Heart left ventricle (tissue), 13 donors: ENCODE results near the gene GRPEL2.

Source experiments
- POLR2A ChIP-seq, 2 donors: fragments of 450-650 bp; IDR thresholded peaks; one replicate each; pipeline ENCODE4 v1.6.1; 2017; ENCODE audit warnings: antibody characterized with exemption in 2 of 2, mild to moderate bottlenecking in 2 of 2, moderate library complexity in 2 of 2
- TF ChIP-seq, protein P1 (sequence below), 12 donors: fragments of 200-600 bp; sonication (generic) in 4 of 12; IDR thresholded peaks; one replicate each; pipeline versions ENCODE4 v1.5.0 to v1.8.0; 2018 to 2022; ENCODE audit warnings: antibody characterized with exemption in 12 of 12, mild to moderate bottlenecking in 5 of 12
- donor health status: ischemic (EF 13 %, LVEDD 7.1; RV severe dilation, severe dysfunction).
- donor health status: DM: no; HTN: yes; CAD: no.
- donor health status: DM: no; HTN: no; CAD: no.
- donor health status: ischemic (EF 25% LVEDD 6.9; RV normal size, moderate dysfunction).
- donor health status: ischemic (EF 25% LVEDD 5.7; RV mildly dilated, moderate dysfunction).
- donor health status: ischemic (EF 35%, LVEDD 5.7; RV mildly dilated, moderate dysfunction).
- donor health status: nonischemic (EF 11% LVEDD 7.7; RV severe dilation, severe dysfunction).
- donor health status: DM: yes; HTN: yes; CAD: no.
- donor health status: PGD.
- donor health status: ischemic (EF 29% LVEDD 5.4; RV normal size, mild dysfunction).
- donor health status: nonischemic (EF 23%, LVEDD 6.1; RV moderate dilation, normal function).

DNA sequence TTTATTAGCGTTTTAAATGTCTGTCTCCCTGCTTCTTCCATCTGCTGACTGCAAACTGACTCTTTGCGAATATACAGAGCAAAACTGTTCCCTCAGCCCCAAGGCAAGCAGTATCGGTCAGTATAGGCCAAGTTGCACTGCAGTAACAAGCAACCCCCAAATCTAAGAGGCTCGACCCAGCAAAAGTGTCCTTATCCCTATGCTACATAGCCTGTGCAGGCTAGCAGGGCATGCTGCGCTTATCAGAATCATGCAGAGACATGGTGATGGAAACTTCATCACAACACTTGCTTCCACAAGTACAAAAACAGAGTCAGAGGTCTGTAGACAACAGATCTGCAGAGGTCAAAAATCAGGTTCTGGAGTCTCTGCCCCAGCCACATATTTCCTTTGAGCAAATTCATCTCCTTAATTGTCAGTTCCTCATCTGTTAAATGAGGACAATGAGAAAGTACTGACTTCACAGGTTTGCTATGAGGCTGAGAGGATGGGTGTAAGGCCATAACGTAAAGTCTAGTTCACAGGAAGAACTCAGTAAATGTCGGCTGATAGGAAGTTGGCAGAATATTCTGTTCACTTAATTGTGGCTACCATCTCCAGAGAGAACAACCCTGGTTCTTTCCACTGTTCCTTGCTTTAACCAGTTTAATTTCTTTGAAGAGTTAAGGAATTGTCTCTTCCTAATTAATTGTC, 43.3 kb downstream of the GRPEL2 start:
- TF ChIP-seq, protein P1, sequence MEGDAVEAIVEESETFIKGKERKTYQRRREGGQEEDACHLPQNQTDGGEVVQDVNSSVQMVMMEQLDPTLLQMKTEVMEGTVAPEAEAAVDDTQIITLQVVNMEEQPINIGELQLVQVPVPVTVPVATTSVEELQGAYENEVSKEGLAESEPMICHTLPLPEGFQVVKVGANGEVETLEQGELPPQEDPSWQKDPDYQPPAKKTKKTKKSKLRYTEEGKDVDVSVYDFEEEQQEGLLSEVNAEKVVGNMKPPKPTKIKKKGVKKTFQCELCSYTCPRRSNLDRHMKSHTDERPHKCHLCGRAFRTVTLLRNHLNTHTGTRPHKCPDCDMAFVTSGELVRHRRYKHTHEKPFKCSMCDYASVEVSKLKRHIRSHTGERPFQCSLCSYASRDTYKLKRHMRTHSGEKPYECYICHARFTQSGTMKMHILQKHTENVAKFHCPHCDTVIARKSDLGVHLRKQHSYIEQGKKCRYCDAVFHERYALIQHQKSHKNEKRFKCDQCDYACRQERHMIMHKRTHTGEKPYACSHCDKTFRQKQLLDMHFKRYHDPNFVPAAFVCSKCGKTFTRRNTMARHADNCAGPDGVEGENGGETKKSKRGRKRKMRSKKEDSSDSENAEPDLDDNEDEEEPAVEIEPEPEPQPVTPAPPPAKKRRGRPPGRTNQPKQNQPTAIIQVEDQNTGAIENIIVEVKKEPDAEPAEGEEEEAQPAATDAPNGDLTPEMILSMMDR (IDR thresholded peaks at IDR 0.05): no peak
- TF ChIP-seq POLR2A (IDR thresholded peaks at IDR 0.05): no peak
